DND-41 (cell line): ENCODE results near the gene LAMTOR4.
"Not testable (repeated sequence)": the region's sequence is repeated elsewhere in the genome, so short reads cannot be mapped to it uniquely, and the experiment has no call there.

Experiments
- ATAC-seq: fragments of 200-7000 bp; cut with Tn5 transposase; 3 replicates; pipeline ENCODE4 v1.9.1; 2021; ENCODE audit warnings: low read depth; ENCODE audit not compliant: insufficient read depth
- DNase-seq: peaks from one replicate; pipeline ENCODE4 v3.0.0-alpha.2; 2020
- H2AFZ ChIP-seq: 2 replicates; pipeline ENCODE4 v1.6.0; 2012; ENCODE audit warnings: low read depth, low read length
- H3K27ac ChIP-seq: 2 replicates; pipeline ENCODE4 v1.5.1; 2012; ENCODE audit warnings: low read length, inconsistent platforms
- H3K27me3 ChIP-seq: fragments of 200-600 bp; sonication (generic); 2 replicates; pipeline ENCODE4 v1.6.0; 2012; ENCODE audit warnings: low read length, mild to moderate bottlenecking, inconsistent platforms; ENCODE audit not compliant: insufficient read depth, poor library complexity
- H3K36me3 ChIP-seq: 2 replicates; pipeline ENCODE4 v1.5.1; 2012; ENCODE audit warnings: low read length, inconsistent platforms; ENCODE audit not compliant: insufficient read depth
- H3K4me1 ChIP-seq: 2 replicates; pipeline ENCODE4 v1.5.1; 2012; ENCODE audit warnings: mild to moderate bottlenecking, low read length; ENCODE audit not compliant: insufficient read depth
- H3K4me2 ChIP-seq: 2 replicates; pipeline ENCODE4 v1.6.0; 2012; ENCODE audit warnings: mild to moderate bottlenecking, moderate library complexity, low read length, inconsistent platforms; ENCODE audit not compliant: insufficient read depth
- H3K4me3 ChIP-seq, 2 experiments: fragments of 200-600 bp in 1 of 2; shearing (Covaris generic) in 1 of 2; 2 replicates each; pipeline ENCODE4 v1.5.1; 2012 to 2016; ENCODE audit warnings: inconsistent platforms in 2 of 2, low read length in 2 of 2, mild to moderate bottlenecking in 2 of 2, low read depth in 1 of 2, moderate library complexity in 1 of 2
- H3K79me2 ChIP-seq: 2 replicates; pipeline ENCODE4 v1.6.0; 2012; ENCODE audit warnings: low read length, inconsistent platforms; ENCODE audit not compliant: insufficient read depth
- H3K9ac ChIP-seq: 2 replicates; pipeline ENCODE4 v1.6.0; 2012; ENCODE audit warnings: low read depth, mild to moderate bottlenecking, inconsistent platforms, low read length, moderate library complexity
- H3K9me3 ChIP-seq: 2 replicates; pipeline ENCODE4 v1.5.1; 2012; ENCODE audit warnings: low read length, moderate library complexity, mild to moderate bottlenecking, inconsistent platforms; ENCODE audit not compliant: insufficient read depth, severe bottlenecking
- H4K20me1 ChIP-seq: 2 replicates; pipeline ENCODE4 v1.6.0; 2012; ENCODE audit warnings: low read length; ENCODE audit not compliant: insufficient read depth
- EZH2 ChIP-seq: IDR thresholded peaks from 3 replicates; pipeline ENCODE4 v1.6.1; 2012; ENCODE audit warnings: borderline replicate concordance, low read depth, mild to moderate bottlenecking, moderate library complexity, low read length, inconsistent platforms; ENCODE audit not compliant: severe bottlenecking
- TF ChIP-seq, protein P1 (sequence below): IDR thresholded peaks from 2 replicates; pipeline ENCODE4 v1.5.1; 2012; ENCODE audit warnings: borderline replicate concordance, low read length, moderate library complexity, mild to moderate bottlenecking; ENCODE audit not compliant: poor library complexity, severe bottlenecking; ENCODE audit errors: extremely low read depth

LAMTOR4 gene

DNA sequence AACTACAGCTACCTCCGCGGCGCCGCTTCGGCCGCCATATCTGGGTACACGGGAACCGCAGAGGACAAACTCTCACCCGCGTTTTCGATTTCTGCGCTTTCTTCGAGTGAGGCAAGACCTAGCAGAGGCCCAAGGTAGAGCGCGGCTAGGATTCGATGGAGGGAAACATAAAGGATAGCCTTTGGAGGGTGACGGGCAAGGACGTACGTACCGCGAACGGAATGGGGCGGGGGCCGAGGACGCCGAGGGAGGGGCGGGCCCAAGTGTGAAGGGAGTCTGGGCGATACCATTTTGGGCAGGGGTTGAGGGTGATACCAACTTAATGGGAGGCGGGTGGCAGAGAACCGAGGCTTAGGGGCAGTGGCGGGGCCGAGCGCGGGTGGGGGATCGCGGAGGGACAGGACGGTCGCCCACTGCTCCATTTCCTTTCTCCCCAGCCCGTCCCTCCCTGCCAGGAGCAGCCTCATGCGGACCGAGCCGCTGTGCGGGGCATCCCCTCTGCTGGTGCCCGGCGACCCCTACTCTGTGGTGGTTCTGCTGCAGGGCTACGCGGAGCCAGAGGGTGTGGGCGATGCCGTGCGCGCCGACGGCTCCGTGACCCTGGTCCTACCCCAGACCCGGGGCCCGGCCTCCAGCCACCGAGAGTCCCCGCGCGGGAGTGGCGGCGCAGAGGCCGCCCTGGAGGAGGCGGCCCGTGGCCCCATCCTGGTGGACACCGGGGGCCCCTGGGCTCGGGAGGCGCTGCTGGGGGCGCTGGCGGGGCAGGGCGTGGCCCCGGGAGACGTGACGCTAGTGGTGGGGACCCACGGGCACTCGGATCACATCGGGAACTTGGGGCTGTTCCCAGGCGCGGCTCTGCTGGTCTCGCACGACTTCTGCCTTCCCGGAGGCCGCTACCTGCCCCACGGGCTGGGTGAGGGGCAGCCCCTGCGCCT lies 21.5 kb upstream of the LAMTOR4 start, which contains the start of gene MBLAC1:
Gene MBLAC1, plus strand, starts transcription at position 37 of the 935 bp plus-strand sequence. Its CDS starts 429 bp downstream, at position 466.
- H2AFZ ChIP-seq, result peak within 1 kb of the TSS; percentile 97
- peaks cover 35% of the 10 kb centered on the region for H3K79me2 ChIP-seq
- H3K9me3 ChIP-seq, result no peaks in the 10 kb centered on the region
- H3K4me3 ChIP-seq, result peak within 1 kb of the TSS; percentile 91 to 96
- H3K4me1 ChIP-seq, result peaks cover 50% of the 10 kb centered on the region
- H3K4me2 ChIP-seq, result peak within 1 kb of the TSS; percentile 100
- no peaks in the 10 kb centered on the region for H3K27me3 ChIP-seq
- peaks cover 19% of the 10 kb centered on the region for H3K36me3 ChIP-seq
- no peaks in the 10 kb centered on the region for H4K20me1 ChIP-seq
- no peak for TF ChIP-seq EZH2
- TF ChIP-seq, protein P1, sequence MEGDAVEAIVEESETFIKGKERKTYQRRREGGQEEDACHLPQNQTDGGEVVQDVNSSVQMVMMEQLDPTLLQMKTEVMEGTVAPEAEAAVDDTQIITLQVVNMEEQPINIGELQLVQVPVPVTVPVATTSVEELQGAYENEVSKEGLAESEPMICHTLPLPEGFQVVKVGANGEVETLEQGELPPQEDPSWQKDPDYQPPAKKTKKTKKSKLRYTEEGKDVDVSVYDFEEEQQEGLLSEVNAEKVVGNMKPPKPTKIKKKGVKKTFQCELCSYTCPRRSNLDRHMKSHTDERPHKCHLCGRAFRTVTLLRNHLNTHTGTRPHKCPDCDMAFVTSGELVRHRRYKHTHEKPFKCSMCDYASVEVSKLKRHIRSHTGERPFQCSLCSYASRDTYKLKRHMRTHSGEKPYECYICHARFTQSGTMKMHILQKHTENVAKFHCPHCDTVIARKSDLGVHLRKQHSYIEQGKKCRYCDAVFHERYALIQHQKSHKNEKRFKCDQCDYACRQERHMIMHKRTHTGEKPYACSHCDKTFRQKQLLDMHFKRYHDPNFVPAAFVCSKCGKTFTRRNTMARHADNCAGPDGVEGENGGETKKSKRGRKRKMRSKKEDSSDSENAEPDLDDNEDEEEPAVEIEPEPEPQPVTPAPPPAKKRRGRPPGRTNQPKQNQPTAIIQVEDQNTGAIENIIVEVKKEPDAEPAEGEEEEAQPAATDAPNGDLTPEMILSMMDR, result no peak
- peak within 1 kb of the TSS; percentile 92 for H3K9ac ChIP-seq
- ATAC-seq, result peak; percentile 71
- H3K27ac ChIP-seq, result peak within 1 kb of the TSS; percentile 100
- peak; percentile 91 for DNase-seq

DNA sequence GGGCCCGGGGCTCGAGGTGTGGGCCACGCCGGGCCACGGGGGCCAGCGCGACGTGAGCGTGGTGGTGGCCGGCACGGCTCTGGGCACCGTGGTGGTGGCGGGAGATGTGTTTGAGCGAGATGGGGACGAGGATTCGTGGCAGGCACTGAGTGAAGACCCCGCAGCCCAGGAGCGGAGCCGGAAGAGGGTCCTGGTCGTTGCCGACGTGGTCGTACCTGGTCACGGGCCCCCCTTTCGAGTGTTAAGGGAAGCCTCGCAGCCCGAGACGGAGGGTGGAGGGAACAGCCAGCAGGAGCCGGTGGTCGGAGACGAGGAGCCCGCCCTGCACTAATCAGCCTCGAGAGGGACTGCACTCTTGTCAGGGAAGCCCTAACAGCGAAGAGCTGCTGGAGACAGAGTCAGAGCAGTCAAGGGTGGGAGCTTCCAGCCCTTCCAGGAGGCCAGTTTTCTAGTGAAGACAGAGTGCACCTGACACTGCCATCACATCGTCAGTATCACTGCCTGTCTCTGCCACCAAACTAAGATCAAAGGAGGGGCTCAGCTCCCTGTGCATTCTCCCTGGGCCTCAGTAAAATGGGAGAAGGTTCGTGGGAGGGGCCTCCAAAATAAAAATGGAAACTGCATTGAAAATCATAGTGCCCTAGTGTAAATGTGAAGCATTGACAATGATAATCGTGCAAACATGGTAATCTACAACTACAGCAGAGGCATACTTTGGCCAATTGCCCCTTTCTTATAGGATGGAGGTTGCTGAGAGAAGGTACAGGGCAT lies 20.7 kb upstream of the LAMTOR4 start:
- Histone ChIP-seq H3K9me3 (no peaks in the 10 kb centered on the region), H3K9ac (peak overlapping the region; percentile 92), H3K36me3 (peaks cover 11% of the 10 kb centered on the region), H4K20me1 (no peaks in the 10 kb centered on the region), H3K4me1 (peaks cover 45% of the 10 kb centered on the region), H3K4me2 (peak overlapping the region; percentile 100), H2AFZ (peak overlapping the region; percentile 97), H3K79me2 (peaks cover 28% of the 10 kb centered on the region), H3K4me3 (peak overlapping the region; percentile 91 to 96), H3K27me3 (no peaks in the 10 kb centered on the region), H3K27ac (peak overlapping the region; percentile 100)
- peak; percentile 18 for ATAC-seq
- DNase-seq, result peak; percentile 52
- TF ChIP-seq, protein P1, result no peak
- no peak for TF ChIP-seq EZH2

DNA sequence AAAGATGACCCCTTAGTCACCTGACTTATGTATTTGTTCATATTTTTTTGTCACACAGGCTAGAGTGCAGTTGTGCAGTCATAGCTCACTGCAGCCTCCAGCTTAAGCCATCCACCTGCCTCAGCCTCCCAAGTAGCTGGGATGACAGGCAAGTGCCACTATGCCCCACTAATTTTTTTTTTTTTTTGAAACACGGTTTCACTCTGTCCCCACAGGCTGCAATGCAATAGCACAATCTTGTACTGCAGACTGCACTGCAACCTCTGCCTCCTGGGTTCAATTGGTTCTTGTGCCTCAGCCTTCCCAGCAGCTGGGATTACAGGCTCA lies 20.1 kb upstream of the LAMTOR4 start:
- TF ChIP-seq EZH2, result no peak
- TF ChIP-seq, protein P1, result no peak
- DNase-seq (no peak), ATAC-seq (no peak)
- peaks cover 45% of the 10 kb centered on the region for H3K4me1 ChIP-seq
- H3K27me3 ChIP-seq, result no peaks in the 10 kb centered on the region
- H2AFZ ChIP-seq, result peak overlapping the region; percentile 97
- peak overlapping the region; percentile 92; the same call in 1 of the 2 replicates for H3K9ac ChIP-seq
- peaks cover 28% of the 10 kb centered on the region for H3K79me2 ChIP-seq
- no peak overlapping the region for H3K27ac ChIP-seq
- no peaks in the 10 kb centered on the region for H3K9me3 ChIP-seq
- no peaks in the 10 kb centered on the region for H4K20me1 ChIP-seq
- H3K36me3 ChIP-seq, result peaks cover 11% of the 10 kb centered on the region
- peak overlapping the region; percentile 100 for H3K4me2 ChIP-seq
- peak overlapping the region in 1 of 2 experiments; percentile 96; a peak in 2 of 4 replicates for H3K4me3 ChIP-seq

DNA sequence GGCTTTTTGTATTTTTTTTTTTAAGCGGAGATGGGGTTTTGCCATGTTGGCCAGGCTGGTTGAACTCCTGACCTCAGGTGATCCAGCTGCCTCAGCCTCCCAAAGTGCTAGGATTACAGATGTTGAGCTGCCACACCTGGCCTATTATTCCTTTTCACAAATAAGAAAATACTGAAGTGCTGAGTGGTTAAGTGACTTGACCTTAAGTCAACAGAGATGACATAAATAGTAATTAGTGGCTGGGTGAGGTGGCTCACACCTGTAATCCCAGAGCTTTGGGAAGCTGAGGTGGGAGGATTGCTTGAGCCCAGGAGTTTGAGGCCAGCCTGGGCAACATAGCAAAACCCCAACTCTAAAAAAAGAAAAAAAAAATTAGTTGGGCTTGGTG lies 18.5 kb upstream of the LAMTOR4 start:
- not testable (repeated sequence) for H3K36me3 ChIP-seq, H3K9me3 ChIP-seq, DNase-seq, ATAC-seq, H3K27me3 ChIP-seq, H4K20me1 ChIP-seq, H2AFZ ChIP-seq, H3K9ac ChIP-seq, H3K4me2 ChIP-seq, H3K4me3 ChIP-seq, H3K27ac ChIP-seq
- Histone ChIP-seq H3K4me1 (peaks cover 38% of the 10 kb centered on the region), H3K79me2 (peaks cover 16% of the 10 kb centered on the region)
